GM06990 (cell line): Measurements from ENCODE around the gene DCD.
A peak's percentile ranks its signal among the peaks of the same experiment; 100 is the strongest.

Experiments used
- DNase-seq: peaks from one replicate; pipeline ENCODE4 v3.0.0-alpha.2; 2011; ENCODE audit not compliant: insufficient read length; ENCODE audit errors: extremely low read depth
- H3K27me3 ChIP-seq: replicated peaks from 2 replicates; pipeline ENCODE4 v1.6.0; 2011; ENCODE audit warnings: low read length; ENCODE audit not compliant: control insufficient read depth, insufficient read depth
- H3K36me3 ChIP-seq: 2 replicates; pipeline ENCODE4 v1.5.1; 2011; ENCODE audit warnings: low read length; ENCODE audit not compliant: control insufficient read depth, insufficient read depth
- H3K4me3 ChIP-seq: replicated peaks from 2 replicates; pipeline ENCODE4 v1.5.1; 2011; ENCODE audit warnings: low read depth, mild to moderate bottlenecking, control low read depth, low read length
- CTCF ChIP-seq: IDR thresholded peaks from 2 replicates; pipeline ENCODE4 v1.5.1; 2011; ENCODE audit warnings: low read length, control low read depth, mild to moderate bottlenecking, inconsistent platforms; ENCODE audit not compliant: insufficient read depth, poor library complexity, severe bottlenecking

DCD gene

DNA sequence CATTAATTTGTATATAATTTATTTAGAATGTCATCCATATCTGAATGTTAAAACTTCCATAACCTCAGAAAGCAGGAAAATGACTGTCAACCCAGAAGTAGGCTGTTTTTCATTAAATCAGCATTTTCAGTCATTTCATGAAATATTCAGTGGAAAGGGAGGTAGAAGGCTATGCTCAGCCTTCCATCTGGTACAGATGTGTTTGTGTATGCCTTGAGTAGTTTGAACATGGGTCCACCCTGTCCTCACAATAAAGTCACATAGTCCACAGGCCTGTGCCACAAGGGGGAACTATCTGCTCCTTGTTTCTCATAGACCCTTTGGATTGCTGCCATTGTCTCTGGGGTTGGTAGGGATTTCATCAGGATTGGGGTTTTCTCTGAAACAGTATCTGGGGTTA lies 22.6 kb downstream of the DCD start:
- DNase-seq, result no peak
- no peaks in the 10 kb centered on the region for H3K36me3 ChIP-seq
- TF ChIP-seq CTCF, result no peak
- no peaks in the 10 kb centered on the region; the same call in 1 of the 2 replicates for H3K27me3 ChIP-seq
- no peak overlapping the region for H3K4me3 ChIP-seq

DNA sequence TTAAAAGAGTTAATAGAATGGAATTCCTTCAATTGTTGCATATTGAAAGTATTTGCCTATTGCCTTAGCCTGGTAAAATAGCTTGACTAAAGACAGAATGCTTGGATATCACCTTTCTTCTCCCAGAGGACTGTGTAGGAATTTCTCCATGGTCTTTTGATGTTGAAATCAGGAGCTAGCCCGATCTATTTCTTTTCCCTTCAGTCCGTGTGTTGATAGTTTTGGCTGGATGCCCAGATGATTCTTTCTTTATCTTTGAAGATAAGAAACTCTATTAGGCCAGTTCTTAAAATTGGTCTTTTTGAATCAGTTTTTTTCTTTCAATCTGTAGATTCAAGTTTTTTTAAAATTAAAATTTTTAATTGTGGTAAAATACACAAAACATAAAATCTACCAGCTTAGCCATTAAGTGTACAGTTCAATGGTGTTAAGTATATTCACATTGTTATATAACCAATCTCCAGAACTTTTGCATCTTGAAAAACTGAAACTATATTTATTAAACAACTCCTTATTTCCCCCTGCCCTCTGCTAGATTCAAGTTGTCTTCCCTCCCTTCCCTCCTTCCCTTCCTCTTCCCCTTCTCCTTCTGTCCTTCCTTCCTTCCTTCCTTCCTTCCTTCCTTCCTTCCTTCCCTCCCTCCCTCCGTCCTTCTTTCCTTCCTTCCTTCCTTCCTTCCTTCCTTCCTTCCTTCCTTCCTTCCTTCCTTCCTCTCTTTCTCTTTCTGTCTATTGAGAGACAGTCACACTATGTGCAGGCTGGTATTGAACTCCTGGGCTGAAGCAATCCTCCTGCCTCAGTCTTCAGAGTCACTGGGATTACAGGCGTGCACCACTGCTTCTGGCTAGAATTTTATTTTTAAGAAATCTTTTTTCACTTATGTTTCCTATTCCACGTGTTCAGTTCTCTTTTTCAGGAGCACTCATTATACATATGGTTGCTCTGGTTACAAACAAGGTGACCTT lies 23.6 kb downstream of the DCD start:
- no peaks in the 10 kb centered on the region for H3K36me3 ChIP-seq
- H3K4me3 ChIP-seq, result no peak overlapping the region
- no peak for DNase-seq
- H3K27me3 ChIP-seq, result no peaks in the 10 kb centered on the region; the same call in 1 of the 2 replicates
- TF ChIP-seq CTCF, result no peak

DNA sequence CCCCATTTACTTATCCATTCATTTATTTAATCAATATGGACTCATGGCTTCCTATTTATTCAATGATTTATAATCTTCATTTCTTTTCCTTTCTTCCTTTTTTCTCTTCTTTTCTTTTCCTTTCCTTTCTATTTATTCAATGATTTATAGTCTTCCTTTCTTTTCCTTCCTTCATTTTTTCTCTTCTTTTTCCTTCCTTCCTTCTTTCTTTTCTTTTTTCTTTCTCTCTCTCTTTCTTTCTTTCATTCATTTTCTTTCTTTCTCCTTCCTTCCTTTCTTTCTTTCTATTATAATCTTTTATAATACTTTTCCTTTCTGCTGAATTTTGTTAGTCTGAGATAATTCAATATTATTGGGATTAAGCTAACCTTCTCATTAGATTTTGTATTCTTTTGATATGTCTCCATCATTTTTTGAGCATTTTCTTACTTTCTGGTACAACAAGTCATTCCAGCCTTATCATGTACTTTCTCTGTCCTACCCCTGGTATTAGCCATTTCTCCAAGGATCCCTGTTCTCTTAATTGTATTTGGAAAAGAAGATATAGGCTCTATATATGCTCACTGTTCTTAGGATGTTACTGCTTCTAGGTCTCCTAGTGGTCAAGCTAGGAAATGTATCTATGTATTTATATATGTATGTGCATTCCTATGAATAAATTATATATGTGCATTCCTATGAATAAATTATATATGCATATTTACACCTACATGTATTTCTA lies 25.5 kb downstream of the DCD start:
- TF ChIP-seq CTCF, result peak; percentile 29
- DNase-seq, result no peak
- H3K36me3 ChIP-seq, result no peaks in the 10 kb centered on the region

GRCh38 chr12:54616933-54617680 lies 31.1 kb downstream of the DCD start:
- Histone ChIP-seq H3K27me3 (no peaks in the 10 kb centered on the region; the same call in none of the 2 replicates), H3K4me3 (no peak overlapping the region), H3K36me3 (no peaks in the 10 kb centered on the region)
- TF ChIP-seq CTCF, result no peak
- no peak for DNase-seq

More for the DNA sequence above, 25.5 kb downstream of the DCD start:
- Histone ChIP-seq H3K4me3 (no peak overlapping the region), H3K27me3 (no peaks in the 10 kb centered on the region; the same call in 1 of the 2 replicates)

- H3K36me3 ChIP-seq, result no peaks in the 10 kb centered on the region
- no peak for TF ChIP-seq CTCF
- peaks cover 3% of the 10 kb centered on the region for H3K27me3 ChIP-seq
- H3K4me3 ChIP-seq, result no peak overlapping the region
- no peak for DNase-seq
These were observed 35.9 kb downstream of the DCD start for GRCh38 chr12:54612225-54612750.
